HG03439 (cell line): Measurements from ENCODE around the gene MCRIP2.

ENCODE experiments used
- ATAC-seq: cut with Tn5 transposase; IDR thresholded peaks from one replicate; pipeline ENCODE4 v1.9.1; 2021; ENCODE audit warnings: mild to moderate bottlenecking, moderate library complexity; ENCODE audit not compliant: unreplicated experiment

MCRIP2 gene

GRCh38 chr16:631808-632358 lies 9.7 kb upstream of the MCRIP2 start:
- no peak for ATAC-seq

DNA sequence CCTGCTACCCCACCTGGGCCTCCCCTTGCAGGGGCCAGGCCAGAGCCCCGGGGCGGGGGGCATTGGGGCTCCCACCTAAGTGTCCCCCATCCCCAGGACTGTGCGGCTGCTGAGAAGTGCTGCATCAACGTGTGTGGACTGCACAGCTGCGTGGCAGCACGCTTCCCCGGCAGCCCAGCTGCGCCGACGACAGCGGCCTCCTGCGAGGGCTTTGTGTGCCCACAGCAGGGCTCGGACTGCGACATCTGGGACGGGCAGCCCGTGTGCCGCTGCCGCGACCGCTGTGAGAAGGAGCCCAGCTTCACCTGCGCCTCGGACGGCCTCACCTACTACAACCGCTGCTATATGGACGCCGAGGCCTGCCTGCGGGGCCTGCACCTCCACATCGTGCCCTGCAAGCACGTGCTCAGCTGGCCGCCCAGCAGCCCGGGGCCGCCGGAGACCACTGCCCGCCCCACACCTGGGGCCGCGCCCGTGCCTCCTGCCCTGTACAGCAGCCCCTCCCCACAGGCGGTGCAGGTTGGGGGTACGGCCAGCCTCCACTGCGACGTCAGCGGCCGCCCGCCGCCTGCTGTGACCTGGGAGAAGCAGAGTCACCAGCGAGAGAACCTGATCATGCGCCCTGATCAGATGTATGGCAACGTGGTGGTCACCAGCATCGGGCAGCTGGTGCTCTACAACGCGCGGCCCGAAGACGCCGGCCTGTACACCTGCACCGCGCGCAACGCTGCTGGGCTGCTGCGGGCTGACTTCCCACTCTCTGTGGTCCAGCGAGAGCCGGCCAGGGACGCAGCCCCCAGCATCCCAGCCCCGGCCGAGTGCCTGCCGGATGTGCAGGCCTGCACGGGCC lies 8.9 kb upstream of the MCRIP2 start:
- ATAC-seq, result no peak

DNA sequence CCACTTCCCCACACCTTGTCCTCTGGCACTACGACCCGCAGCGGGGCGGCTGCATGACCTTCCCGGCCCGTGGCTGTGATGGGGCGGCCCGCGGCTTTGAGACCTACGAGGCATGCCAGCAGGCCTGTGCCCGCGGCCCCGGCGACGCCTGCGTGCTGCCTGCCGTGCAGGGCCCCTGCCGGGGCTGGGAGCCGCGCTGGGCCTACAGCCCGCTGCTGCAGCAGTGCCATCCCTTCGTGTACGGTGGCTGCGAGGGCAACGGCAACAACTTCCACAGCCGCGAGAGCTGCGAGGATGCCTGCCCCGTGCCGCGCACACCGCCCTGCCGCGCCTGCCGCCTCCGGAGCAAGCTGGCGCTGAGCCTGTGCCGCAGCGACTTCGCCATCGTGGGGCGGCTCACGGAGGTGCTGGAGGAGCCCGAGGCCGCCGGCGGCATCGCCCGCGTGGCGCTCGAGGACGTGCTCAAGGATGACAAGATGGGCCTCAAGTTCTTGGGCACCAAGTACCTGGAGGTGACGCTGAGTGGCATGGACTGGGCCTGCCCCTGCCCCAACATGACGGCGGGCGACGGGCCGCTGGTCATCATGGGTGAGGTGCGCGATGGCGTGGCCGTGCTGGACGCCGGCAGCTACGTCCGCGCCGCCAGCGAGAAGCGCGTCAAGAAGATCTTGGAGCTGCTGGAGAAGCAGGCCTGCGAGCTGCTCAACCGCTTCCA lies 8.1 kb upstream of the MCRIP2 start:
- ATAC-seq, result no peak

DNA sequence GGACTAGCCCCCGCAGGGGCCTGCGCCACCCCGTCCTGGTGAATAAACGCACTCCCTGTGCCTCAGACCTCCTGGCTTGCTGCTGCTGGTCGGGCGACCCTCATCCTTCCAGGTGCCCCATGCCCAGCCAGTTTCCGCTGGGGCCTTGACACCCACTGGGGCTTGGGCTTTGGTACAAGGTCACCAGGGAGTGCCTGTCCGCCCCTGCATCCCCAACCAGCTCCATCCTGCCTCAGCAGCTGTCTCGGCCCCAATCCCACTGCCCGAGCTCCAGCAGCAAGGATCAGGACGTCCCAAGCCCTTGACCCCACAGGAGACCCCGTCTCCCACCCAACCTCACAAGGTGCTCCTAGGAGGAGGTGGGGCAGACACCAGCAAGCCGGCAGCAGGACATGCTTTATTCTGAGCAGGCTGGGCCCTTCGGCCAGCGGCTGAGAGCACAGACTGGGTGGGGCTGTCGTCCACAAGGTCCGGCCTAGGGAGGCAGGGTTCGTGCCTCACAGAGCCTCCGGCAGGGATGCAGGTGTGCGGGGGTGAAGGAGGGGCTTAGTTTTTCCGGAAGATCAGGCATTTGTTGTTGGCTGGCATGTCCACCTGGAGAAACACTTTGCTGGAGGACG lies 7.5 kb upstream of the MCRIP2 start:
- no peak for ATAC-seq

DNA sequence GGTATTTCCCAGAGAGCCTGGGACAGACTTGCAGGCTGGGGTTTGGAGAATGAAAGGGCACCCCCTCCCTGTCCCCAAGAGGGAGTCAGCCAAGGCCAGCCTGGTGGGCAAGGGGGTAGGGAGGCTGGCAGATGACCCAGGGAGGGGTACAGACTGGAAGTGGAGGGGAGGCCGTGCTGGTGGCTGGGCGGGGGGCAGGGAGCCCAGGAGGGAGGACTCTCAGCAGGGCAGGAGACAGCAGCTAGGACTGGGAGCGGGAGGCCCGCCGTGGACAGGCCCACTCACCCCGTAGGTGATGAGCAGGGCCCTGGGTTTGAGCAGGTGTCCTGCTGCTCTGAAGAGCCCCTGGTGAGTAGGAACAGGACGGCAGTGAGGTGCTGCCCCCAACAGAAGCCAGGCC lies 6.6 kb upstream of the MCRIP2 start:
- ATAC-seq, result no peak

DNA sequence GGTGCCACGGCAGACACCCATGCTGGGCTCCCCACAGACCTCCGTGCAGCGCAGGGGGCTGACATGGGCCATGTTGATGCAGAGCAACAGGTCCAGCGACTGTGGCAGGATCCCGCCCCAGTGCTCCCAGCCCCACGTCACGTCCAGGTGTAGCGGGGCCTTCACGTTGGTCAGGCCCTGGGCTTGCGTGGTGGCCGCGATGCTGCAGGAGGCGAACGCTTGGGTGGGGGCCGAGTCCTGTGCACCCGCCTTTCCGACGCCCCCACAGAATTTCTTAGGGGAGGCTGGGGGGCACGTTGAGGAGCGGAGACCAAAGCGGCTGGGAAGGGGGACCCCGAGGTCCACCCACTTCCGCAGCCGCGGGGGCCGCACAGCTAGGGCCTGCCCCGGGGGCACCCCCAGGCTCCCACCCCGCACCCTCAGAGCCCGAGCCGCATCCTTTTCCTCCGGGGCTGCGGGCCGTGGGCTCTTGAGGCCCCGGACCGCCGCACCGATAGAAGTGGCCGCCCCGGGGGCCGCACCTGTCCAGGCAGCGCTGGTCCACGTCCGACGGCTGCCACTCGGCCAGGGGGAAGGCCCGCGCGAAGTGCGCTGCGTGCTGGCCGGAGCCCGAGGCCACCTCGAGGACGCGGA lies 5.9 kb upstream of the MCRIP2 start:
- ATAC-seq, result no peak

- ATAC-seq, result peak; percentile 71
These were observed 5.2 kb upstream of the MCRIP2 start, which contains the start of gene METTL26 for GRCh38 chr16:636206-637080. Gene METTL26 (minus strand): TSS chr16:636305. CDS start chr16:636290, 15 bp downstream.

DNA sequence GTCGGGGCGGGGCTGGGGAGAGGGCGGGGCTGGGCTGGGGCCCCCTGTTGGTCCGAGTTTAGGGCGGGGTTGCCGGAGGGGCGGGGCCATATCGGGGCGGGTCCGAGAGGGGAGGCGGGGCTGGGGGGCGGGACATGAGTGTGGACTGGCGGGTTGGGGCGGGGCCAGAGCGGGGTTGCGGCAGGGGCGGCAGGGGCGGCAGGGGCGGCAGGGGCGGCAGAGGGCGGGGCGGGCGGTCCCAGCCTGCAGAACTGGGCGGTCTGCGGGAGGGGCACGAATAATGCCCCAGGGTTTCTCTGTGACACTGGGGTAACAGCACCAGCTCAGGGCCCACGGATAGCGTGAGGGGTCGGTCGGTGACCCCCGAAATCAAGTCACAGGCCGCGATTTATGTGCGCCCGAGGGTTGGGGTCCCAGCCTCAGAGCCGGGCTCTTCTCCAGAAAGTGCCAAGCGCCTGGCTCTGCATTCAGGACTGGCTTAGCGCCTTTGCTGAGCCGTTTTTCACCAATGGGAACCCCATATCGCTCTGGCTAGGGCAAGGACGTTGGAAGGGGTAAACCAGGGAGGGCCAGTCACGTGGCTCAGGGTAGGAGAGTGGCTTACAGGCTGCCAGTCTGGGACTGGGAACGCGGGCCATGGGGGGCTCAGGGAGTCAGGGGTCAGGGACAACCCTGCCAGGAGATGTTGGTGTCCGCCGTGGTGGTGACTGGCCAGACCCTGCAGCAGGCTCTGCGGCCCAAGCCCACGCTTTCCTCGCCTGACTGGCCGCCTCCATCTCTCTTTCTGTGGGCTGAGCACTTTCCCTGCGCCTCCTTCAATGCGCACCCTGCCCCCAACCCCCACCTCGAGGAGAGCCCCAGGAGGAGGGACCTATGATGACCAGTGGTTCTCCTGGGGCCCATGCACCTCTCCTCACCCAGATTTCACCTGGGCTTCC lies 4.3 kb upstream of the MCRIP2 start:
- no peak for ATAC-seq

DNA sequence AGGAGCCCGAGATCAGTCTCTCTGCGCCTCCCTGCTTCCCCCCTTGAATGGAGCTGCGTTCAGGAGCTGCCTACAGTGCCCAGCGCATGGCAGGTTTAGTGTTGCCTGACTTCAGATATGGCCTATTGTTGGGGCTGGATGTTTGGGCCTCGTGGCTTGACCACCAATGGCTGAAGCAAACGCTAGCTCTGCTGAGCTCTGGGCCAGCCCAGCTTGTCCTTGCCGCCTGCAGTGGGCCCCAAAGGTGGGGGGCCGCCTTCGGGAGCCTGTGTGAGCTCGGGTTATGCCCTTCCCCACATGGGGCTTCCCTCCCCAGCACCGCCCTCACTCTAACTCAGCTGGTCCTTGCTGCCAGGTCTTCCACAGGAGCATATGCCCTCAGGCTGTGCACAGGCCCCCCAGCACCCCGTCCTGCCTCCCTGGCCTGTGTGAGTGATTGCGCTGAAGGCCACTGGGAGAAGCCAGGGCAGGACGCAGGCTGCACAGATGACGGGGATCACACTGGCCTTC lies 3.5 kb upstream of the MCRIP2 start:
- no peak for ATAC-seq

DNA sequence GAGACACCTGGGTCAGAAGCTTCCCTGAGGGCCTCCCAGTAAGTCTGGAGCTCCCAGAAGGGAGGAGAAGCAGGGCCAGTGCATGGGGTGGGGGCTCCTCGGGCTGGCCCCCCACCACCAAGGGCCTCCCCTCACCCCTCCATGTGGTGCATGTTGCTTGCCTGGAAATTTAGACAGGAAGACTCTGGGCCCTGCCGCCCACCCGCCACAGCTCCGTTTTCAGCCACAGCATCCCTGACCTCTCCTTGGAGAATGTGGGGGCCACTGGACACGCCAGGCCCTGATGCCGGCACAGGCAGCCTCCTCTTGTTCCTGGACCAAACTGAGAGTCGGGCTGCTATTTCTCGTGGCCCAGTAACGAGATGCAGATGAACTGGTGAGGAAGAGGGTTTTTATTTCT lies 2.8 kb upstream of the MCRIP2 start:
- no peak for ATAC-seq

GRCh38 chr16:640614-641013 lies 1.0 kb upstream of the MCRIP2 start:
- ATAC-seq, result no peak

DNA sequence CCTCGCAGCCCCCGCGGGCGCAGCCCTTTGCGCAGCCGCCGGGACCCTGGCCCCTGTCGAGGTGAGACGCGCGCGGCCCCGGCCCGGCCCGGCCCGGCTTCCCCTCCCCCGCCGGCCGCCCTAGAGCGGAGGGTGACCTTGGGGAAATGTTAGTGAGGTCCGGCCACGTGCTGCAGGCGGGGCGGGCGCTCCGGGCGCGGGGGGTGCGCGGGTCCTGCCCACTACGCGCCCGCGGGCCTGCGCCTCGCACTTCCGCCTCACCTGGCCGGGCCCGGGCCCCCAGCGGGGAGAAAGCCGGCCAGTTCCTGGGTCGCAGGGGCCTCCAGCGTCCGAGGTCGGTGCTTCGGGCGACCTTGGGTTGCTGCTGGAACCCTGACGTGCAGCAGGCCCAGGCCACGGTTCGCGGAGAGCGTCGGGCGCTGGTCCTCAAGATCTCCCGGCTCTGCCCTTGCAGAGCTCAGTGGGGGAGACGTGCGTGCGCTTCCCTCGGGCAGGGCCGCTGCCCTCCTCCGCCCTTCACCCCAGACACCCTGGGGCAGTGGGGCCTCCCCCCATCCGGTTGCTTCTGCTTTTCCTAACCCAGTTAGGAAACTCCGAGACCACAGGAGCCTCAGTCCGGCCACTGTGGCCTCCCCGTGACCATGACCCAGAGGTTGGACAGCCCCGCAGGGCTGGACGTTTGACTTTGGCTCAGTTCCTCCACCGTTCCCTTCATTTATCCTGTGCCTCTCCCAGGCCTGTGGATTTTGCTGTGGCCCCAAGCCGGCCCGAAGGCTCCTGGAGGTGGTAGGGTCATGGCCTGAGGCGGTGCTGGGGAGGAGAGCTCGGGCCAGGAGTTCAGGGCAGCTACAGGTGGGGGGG lies 791 bp downstream of the MCRIP2 start:
- ATAC-seq, result peak; percentile 37

- no peak for ATAC-seq
These were observed 1.4 kb downstream of the MCRIP2 start for GRCh38 chr16:643050-643368.

DNA sequence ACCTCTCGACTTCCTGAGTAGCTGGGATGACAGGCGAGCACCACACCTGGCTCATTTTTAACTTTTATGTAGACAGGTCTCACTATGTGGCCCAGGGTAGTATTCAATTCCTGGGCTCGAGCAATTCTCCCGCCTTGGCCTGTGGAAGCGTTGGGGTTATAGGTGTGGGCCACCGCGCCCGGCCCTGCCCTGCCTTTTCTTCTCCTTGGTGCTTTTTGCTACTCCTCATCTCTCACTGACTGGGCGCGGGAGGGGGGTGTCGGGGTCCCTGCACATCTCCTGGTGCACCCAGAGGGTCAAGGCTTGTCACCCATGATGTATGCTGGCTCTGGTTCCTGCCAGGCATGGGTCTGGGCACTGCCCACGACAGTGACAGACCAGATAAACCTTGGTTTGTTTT lies 2.9 kb downstream of the MCRIP2 start:
- no peak for ATAC-seq

DNA sequence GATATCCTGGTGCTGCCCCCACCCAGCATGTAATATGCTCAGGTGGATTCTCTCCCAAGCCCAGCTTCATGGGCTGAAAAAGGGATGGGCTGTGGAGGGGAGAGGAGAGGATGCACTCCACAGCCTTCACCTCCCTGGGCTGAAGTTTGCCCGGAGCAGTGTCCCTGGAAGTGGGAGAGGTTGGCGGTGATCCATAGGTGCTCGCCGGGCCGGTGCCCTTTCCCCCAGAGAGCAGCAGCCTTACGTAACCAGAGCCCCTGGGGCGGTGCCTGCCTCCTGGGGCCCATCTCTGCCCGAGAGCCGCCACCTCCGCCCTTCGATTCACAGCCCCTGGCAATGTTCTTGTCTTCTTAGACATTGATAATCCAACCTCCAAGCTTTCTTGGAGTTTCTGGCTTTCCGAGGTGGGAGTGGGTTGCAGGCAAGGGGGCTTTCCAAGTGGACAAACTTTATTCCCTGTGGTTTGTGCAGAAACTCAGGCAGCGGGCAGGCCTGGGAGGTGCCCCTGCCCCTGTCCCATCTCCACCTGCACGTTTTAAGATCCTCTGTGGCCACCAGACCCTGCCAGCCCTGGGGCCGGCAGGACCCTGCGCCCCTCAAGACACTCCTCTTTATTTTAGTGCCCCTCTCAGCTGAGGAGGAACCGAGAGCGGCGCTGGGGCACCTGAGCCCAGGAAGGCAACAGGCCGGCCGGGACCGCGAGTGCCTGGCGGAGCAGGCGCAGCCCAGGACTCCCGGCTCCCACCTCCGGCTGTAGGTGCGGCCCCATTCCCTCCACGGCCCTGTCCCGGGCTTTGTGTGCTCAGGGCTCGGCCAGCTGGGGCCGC lies 4.4 kb downstream of the MCRIP2 start:
- no peak for ATAC-seq

GRCh38 chr16:646679-647172 lies 5.1 kb downstream of the MCRIP2 start:
- no peak for ATAC-seq
